ENCODE results near the gene SLFN12L.

The SLFN12L gene

DNA sequence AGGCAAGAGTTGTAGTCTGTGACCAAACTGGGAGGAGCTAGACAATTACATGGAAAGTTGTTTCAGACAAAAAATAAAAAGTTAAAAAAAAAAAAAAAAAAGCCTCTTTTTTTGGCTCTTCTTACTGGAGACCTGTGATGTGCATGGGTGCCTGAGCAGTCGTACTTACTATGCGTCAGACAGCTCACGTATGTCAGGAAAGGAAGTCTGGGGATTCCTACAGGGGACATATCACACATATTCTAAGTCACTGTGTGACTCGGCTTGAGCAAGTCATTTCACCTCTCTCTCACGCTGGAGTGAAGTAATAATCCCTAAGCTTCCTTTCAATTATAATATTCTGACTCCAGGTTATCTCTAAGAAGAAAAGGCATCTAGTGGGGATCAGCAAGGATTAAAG lies 17.2 kb upstream of the SLFN12L start:
- TF ChIP-seq, protein P1, sequence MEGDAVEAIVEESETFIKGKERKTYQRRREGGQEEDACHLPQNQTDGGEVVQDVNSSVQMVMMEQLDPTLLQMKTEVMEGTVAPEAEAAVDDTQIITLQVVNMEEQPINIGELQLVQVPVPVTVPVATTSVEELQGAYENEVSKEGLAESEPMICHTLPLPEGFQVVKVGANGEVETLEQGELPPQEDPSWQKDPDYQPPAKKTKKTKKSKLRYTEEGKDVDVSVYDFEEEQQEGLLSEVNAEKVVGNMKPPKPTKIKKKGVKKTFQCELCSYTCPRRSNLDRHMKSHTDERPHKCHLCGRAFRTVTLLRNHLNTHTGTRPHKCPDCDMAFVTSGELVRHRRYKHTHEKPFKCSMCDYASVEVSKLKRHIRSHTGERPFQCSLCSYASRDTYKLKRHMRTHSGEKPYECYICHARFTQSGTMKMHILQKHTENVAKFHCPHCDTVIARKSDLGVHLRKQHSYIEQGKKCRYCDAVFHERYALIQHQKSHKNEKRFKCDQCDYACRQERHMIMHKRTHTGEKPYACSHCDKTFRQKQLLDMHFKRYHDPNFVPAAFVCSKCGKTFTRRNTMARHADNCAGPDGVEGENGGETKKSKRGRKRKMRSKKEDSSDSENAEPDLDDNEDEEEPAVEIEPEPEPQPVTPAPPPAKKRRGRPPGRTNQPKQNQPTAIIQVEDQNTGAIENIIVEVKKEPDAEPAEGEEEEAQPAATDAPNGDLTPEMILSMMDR (IDR thresholded peaks at IDR 0.05; ENCODE audit: low read depth, low read length): no peak
- no peak overlapping the region for H3K4me3 ChIP-seq (ENCODE audit: low read depth, low read length)

DNA sequence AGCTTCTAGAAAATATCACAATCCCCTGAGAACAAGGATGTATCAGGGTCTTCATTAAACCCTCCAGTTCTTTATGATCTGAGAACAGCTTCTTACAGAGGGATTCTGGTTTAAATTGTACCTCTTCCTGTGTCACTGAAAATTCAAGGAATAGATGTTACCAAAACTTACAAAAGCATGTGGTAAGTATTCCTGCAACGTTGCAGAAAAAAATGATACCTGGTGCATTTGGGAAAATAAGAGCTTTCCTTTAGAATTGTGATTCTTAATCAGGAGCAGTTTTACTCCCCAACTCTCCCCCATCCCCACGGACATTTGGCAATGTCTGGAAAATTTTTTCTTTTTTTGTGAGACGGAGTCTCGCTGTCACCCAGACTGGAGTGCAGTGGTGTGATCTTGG lies 15.8 kb upstream of the SLFN12L start:
- H3K4me3 ChIP-seq (ENCODE audit: low read depth, low read length): no peak overlapping the region
- TF ChIP-seq, protein P1 (IDR thresholded peaks at IDR 0.05; ENCODE audit: low read depth, low read length): no peak

- TF ChIP-seq, protein P1 (IDR thresholded peaks at IDR 0.05; ENCODE audit: low read depth, low read length): no peak
- H3K4me3 ChIP-seq (ENCODE audit: low read depth, low read length): no peak overlapping the region
These were observed 11.5 kb upstream of the SLFN12L start for GRCh38 chr17:35548978-35549377.

DNA sequence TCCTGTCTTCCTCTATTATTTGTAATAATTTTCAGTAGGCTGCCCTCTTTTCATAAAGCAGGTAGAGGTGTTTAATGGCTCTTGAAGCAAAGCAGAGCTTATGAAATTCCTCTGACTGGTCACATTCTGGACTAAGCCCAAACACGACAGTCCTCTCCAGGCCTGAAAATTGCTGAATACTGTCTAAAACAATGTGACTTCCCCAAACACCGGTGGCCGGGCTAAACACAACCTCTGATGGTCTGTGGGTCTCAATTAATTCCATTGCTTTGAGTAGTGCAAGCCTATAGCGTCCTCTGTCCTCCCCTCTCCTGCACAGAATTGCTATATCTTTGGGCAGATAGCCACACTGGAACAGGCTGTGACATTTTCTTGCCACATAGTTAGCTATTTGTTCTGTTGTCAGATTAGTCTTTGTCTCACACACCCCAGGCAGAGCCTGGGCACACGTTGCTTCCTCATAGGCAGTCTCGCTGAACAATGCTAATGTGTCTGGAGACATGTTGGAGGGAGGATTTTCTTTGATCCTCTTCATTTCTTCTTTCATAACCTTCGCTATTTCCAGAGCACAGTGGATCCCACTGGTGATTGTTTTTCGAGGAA lies 10.8 kb upstream of the SLFN12L start:
- TF ChIP-seq, protein P1 (IDR thresholded peaks at IDR 0.05; ENCODE audit: low read depth, low read length): no peak
- H3K4me3 ChIP-seq (ENCODE audit: low read depth, low read length): no peak overlapping the region

- TF ChIP-seq, protein P1 (IDR thresholded peaks at IDR 0.05; ENCODE audit: low read depth, low read length): no peak
These were observed 9.0 kb upstream of the SLFN12L start for GRCh38 chr17:35546487-35546886.

DNA sequence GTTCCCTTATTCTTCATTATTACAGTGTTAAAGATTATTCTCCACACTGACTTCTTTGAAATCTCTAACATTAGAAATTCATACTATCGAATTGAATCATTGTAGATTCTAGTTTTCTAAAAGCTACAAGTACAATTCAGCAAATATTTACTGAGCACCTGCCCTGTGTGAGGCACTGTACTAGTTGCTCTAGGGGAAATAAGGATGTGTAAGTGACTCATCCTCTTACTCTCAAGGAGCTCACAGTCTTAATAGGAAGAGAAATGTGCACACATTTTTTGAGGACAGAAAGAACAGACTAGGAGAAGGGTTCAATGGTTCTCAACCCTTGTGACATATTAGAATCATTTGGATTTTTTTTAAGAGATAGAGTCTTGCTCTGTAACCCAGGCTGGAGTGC lies 7.7 kb upstream of the SLFN12L start:
- no peak overlapping the region for H3K4me3 ChIP-seq (ENCODE audit: low read depth, low read length)
- TF ChIP-seq, protein P1 (IDR thresholded peaks at IDR 0.05; ENCODE audit: low read depth, low read length): no peak

More at GRCh38 chr17:35546487-35546886, 9.0 kb upstream of the SLFN12L start:
- H3K4me3 ChIP-seq (ENCODE audit: low read depth, low read length): no peak overlapping the region

- TF ChIP-seq, protein P1 (IDR thresholded peaks at IDR 0.05; ENCODE audit: low read depth, low read length): no peak
- no peak overlapping the region for H3K4me3 ChIP-seq (ENCODE audit: low read depth, low read length)
These were observed 6.4 kb upstream of the SLFN12L start for GRCh38 chr17:35543856-35544255.
